ENCODE results near the gene HAPLN3.
"Not testable (repeated sequence)": the region's sequence is repeated elsewhere in the genome, so short reads cannot be mapped to it uniquely, and the experiment has no call there.

Gene HAPLN3

DNA sequence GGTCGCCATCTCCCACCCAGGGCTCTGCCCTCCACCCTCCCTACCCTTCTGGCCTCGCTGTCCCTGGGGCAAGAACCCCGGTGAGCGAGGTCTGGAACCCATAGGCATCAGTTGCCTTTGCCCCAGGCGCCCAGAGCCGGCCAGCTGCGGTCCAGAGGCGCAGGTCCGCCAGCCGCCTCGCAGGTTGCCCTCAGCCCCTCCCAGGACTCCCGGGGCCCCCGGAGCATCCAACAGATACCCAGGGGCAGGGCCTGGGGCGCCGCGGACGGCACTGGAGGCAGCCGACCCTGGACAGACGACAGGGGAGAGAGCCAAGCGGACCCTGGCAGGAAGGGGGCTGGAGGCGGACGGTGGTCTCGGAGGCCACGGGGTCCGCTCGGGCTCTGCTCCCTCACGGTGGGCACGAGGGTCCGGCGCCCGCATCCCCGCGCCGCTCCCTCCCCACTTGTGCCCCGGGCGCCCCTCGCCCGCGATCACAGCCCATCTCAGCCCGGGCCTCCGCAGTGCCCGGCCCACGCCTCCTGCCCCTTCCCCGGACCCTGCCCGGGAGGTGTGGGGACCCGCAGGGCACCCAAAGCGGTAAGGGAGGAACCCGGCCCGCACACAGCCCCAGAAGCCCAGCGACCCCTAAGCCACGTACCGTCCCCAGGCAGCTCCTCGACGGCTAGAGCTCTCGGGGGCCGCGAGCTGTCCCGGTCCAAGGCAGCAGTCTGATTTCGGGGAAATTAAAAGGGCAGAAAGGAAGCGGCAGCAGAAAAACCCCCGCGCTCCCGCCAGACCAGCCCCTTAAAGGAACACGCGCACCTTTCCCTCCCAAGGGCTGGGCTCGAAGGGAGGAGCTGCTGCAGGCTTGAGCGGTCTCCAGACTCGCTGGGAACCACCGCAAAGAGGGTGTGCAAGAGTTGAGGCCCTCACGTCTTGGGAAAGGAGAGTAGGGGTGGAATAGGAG is at the start of gene HAPLN3:
HAPLN3 (minus strand) TSS at position 726 of the 949 bp plus-strand sequence. CDS start 8,246 bp downstream, outside the sequence.
- DNase-seq (ENCODE audit: low read depth) = peak; percentile 46

DNA sequence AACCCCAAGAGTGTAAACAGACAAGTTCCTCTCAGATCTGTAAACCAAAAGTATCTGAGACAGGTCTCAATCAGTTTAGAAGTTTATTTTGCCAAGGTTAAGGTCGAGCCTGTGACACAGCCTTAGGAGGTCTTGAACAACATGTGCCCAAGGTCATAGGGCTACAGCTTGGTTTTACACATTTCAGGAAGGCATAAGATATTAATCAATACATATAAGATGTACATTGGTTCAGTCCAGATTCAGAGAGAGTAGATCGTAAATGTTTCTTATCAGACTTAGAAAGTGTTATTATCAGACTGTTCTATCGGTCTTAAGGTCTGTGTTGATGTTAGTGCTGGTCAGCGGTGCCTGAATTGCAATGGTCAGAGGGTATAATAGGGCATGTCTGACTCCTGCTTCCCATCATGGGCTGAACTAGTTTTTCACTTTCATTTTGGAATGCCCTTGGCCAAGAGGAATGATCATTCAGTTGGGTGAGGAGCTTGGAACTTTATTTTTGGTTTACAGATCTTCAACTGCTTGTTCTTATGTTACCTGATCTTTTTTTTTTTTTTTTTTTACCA is 44.8 kb upstream of the HAPLN3 start:
- DNase-seq (ENCODE audit: low read depth) = no peak

DNA sequence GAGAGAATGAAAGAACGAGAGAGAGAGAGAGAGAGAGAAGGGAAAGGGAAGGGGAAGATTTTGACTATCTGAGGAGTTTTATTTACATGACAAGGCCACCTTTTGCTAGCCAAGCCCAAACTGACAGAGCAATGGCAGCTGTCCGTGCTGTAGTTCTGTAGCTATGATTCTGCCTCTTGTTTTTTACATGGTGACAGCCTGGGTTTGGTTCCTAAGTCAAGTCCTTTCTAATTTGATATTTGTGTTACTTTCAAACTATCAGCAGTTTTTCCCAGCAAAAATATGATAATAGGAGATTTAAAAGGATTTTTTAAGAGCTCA is 44.1 kb upstream of the HAPLN3 start:
- DNase-seq (ENCODE audit: low read depth) = no peak

GRCh38 chr15:88938802-88939485 is 43.6 kb upstream of the HAPLN3 start:
- DNase-seq (ENCODE audit: low read depth) = no peak

DNA sequence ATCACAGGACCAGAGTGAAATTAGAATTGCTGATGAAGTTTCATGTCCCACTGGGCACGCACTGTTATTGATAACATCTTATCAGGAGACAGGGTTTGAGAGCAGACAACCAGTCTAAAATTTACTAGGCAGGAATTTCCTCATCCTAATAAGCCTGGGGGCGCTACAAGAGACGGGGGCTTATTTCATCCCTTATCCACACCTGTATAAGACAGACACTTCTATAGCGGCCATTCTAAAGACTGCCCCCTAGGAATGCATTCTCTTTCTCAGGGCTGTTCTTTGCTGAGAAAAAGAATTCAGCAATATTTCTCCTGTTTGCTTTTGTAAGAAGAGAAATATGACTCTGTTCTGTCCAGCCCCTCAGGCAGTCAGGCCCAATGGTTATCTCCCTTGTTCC is 39.1 kb upstream of the HAPLN3 start:
- not testable (repeated sequence) for DNase-seq (ENCODE audit: low read depth)

- DNase-seq (ENCODE audit: low read depth) = no peak
Measured at GRCh38 chr15:88932875-88933330, 37.6 kb upstream of the HAPLN3 start.

DNA sequence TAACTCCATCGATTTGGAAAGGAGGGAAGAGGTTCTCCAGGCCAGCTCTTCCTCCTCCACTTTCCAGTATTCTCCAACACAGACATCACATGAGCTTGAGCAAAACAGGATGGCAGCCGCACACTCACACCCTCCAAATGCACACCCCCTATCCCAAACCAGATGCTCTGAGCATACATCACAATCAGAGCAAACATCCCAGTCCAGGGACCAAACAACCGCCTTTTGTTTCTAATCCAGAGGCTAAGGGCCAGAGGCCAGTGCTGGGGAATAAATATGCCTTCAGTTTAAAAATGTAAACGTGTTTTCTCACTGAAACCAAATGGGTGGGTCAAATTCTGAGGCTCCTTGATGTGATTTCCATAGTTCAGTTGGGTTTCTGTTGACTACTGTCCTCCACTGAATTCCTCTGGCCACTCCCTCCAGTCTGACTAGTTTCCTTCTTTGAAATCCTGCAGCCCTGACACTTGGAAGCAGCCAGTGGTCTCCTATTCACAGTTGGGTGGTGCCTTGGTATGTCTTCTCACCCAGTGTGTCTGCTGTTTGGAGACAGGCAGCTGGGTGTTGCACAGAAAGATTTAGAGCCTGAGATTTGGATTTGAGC is 37.0 kb upstream of the HAPLN3 start:
- no peak for DNase-seq (ENCODE audit: low read depth)

- DNase-seq (ENCODE audit: low read depth) = no peak
Measured at GRCh38 chr15:88930579-88930978, 35.2 kb upstream of the HAPLN3 start.

DNA sequence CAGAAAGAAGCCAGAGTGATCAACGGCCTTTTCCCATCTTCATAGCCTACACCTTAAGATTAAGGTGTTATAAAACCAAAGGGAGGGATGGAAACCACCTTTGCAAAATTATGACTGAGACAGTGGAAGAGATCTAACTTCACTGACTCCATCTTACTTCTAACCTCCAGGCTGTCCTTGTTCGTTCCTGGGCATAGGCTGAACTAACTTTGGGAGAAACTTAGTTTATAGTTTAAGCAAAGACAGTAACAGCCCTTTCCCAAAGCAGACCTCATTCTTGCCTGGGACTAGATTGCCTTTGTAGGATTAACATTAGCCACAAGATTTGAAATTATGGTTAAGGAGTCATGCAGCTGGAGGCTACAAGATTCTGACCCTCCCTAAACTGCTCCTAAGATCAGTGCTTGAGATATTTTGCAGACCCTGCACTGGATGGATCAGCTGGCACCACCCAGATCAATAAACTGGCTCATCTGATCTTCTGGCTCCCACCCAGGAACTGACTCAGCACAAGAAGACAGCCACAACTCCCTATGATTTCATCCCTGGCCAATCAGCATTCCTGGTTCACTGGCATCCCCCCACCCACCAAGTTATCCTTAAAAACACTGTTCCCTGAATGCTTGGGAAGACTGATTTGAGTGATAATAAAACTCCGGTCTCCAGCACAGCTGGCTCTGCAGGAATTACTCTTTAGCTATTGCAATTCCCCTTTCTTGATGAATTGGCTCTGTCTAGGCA is 34.2 kb upstream of the HAPLN3 start:
- not testable (repeated sequence) for DNase-seq (ENCODE audit: low read depth)

- DNase-seq (ENCODE audit: low read depth) = not testable (repeated sequence)
Measured at GRCh38 chr15:88928192-88928591, 32.8 kb upstream of the HAPLN3 start.

GRCh38 chr15:88925648-88926047 is 30.3 kb upstream of the HAPLN3 start:
- not testable (repeated sequence) for DNase-seq (ENCODE audit: low read depth)

GRCh38 chr15:88920892-88921435 is 25.6 kb upstream of the HAPLN3 start:
- DNase-seq (ENCODE audit: low read depth) = not testable (repeated sequence)

- DNase-seq (ENCODE audit: low read depth) = no peak
Measured at GRCh38 chr15:88920186-88920891, 25.0 kb upstream of the HAPLN3 start.

GRCh38 chr15:88918738-88919137 is 23.4 kb upstream of the HAPLN3 start:
- DNase-seq (ENCODE audit: low read depth) = no peak

DNA sequence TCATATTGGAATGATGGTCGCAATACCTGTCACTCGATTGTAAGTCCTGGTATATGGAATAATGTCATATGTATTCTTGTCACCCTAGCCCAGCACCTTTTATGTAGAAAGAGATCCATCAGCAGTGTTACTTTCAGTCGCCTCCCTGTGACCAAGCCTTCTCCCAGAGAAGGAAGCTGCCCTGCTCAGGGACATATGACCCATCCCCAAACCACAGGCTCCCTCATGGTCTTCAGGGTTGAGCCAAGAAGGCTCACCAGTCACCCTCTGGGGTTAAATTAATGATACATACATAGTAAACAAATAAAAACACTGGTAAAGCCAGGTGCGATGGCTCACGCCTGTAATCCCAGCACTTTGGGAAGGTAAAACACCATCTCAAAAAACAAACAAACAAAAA is 22.4 kb upstream of the HAPLN3 start:
- no peak for DNase-seq (ENCODE audit: low read depth)

- DNase-seq (ENCODE audit: low read depth) = no peak
Measured at GRCh38 chr15:88915354-88915753, 20.0 kb upstream of the HAPLN3 start.

GRCh38 chr15:88913850-88914169 is 18.5 kb upstream of the HAPLN3 start:
- no peak for DNase-seq (ENCODE audit: low read depth)

DNA sequence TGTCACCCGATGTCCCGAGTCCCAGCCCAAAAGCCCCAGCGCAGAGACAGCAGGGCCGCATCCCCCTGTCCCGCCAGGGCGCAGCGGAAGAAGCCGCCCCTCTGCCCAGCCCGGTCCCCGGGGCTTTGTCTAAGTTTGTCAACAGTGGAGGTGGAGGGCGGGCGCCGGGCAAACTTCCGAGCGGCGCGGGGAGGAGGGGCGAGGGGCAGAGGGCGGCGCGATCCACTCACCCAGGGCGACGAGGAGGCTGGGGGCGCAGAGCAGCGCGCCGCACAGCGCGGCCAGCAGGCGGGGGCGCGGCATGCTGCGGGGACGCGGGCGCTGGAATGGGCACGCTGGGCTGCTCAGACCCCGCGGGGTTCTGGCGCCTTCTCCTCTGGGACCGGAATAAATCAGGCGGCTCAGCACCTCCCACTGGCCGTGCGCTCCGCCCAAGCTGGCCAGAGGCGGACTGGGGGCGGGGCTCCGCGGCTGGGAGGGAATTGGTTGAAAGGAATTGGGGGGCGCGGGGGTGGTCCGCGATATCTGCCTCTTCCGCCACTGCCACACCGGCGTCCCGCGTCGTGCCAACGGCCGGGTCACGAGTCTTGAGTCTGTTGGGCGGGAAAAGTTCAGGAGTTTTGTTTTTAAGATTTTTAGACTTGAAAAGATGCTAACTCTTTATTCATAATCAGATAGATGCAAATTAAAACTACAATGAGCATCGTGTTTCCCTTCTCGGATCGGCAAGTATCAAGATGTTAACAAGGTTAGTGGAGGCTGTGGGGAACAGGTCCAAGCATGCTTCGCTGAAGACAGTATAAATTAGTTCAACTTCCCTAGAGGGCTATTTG is 17.9 kb upstream of the HAPLN3 start, which contains the start of gene MFGE8:
MFGE8 (minus strand) TSS at position 363 of the 833 bp plus-strand sequence; CDS start at position 303, 60 bp downstream.
- DNase-seq (ENCODE audit: low read depth) = peak; percentile 50

- no peak for DNase-seq (ENCODE audit: low read depth)
Measured at GRCh38 chr15:88912500-88912921, 17.2 kb upstream of the HAPLN3 start.

DNA sequence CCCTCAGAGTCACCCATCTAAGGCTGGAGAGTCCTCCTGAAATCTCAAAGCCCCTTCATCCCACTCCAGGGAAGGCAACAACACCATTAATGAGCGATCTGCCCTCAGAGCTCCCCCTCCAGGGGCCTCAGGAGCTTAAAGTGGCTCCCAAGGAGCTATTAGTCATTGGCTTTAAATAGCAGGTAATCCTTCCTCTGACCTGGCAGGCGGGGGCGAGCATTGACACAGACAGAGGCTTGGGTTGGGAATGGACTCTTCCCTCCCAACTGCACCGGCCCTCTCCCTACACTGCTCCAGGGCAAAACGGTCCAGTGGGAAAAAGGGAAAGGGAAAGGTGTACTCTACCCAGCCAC is 16.4 kb upstream of the HAPLN3 start:
- no peak for DNase-seq (ENCODE audit: low read depth)
